ENCODE measurements around the gene ARL16.
A peak's percentile ranks its signal among the peaks of the same experiment; 100 is the strongest.

ARL16 gene

GRCh38 chr17:81683584-81684441 lies at the start of gene ARL16, which contains the start of gene HGS:
ARL16 (minus strand) TSS chr17:81683797; CDS start chr17:81683753, 44 bp downstream.
HGS (plus strand) TSS chr17:81684011; CDS start chr17:81684067, 56 bp downstream.
- DNase-seq = peak; percentile 99

- DNase-seq = no peak
These were observed 43.9 kb upstream of the ARL16 start for GRCh38 chr17:81727324-81728031.

- DNase-seq = no peak
These were observed 42.4 kb upstream of the ARL16 start for GRCh38 chr17:81726004-81726403.

GRCh38 chr17:81725439-81725838 lies 41.8 kb upstream of the ARL16 start:
- no peak for DNase-seq

GRCh38 chr17:81723651-81724209 lies 40.1 kb upstream of the ARL16 start:
- DNase-seq = no peak

- no peak for DNase-seq
These were observed 38.9 kb upstream of the ARL16 start for GRCh38 chr17:81722184-81723120.

- DNase-seq = no peak
These were observed 36.9 kb upstream of the ARL16 start for GRCh38 chr17:81720267-81721071.

- DNase-seq = no peak
These were observed 36.0 kb upstream of the ARL16 start for GRCh38 chr17:81719410-81720266.

GRCh38 chr17:81717766-81718089 lies 34.1 kb upstream of the ARL16 start:
- no peak for DNase-seq

- no peak for DNase-seq
These were observed 33.6 kb upstream of the ARL16 start for GRCh38 chr17:81717049-81717765.

GRCh38 chr17:81716674-81716996 lies 33.0 kb upstream of the ARL16 start:
- no peak for DNase-seq

- DNase-seq = no peak
These were observed 32.5 kb upstream of the ARL16 start for GRCh38 chr17:81715872-81716673.

GRCh38 chr17:81715107-81715871 lies 31.7 kb upstream of the ARL16 start:
- no peak for DNase-seq

GRCh38 chr17:81714412-81715106 lies 31.0 kb upstream of the ARL16 start:
- DNase-seq = no peak

GRCh38 chr17:81713556-81714411 lies 30.2 kb upstream of the ARL16 start:
- no peak for DNase-seq

GRCh38 chr17:81713004-81713555 lies 29.5 kb upstream of the ARL16 start:
- no peak for DNase-seq

All from fibroblast of skin of right biceps (primary cell).